GM18502 (cell line): ENCODE data around the gene GLI1.
A peak's percentile ranks its signal among the peaks of the same experiment; 100 is the strongest.
"Not testable (repeated sequence)": the region's sequence is repeated elsewhere in the genome, so short reads cannot be mapped to it uniquely, and the experiment has no call there.

Experiments
- ATAC-seq: cut with Tn5 transposase; IDR thresholded peaks from one replicate; pipeline ENCODE4 v1.9.1; 2021; ENCODE audit warnings: mild to moderate bottlenecking; ENCODE audit not compliant: unreplicated experiment, poor library complexity

GLI1 gene

GRCh38 chr12:57515934-57516541, 56.5 kb downstream of the GLI1 start:
- no peak for ATAC-seq

- ATAC-seq, result no peak
These were observed 57.1 kb downstream of the GLI1 start for GRCh38 chr12:57516617-57517153.

GRCh38 chr12:57517187-57517586, 57.6 kb downstream of the GLI1 start:
- no peak for ATAC-seq

- ATAC-seq, result not testable (repeated sequence)
These were observed 58.1 kb downstream of the GLI1 start for GRCh38 chr12:57517718-57518117.

- ATAC-seq, result no peak
These were observed 58.8 kb downstream of the GLI1 start for GRCh38 chr12:57518176-57518919.

- no peak for ATAC-seq
These were observed 59.6 kb downstream of the GLI1 start for GRCh38 chr12:57518920-57519795.

- peak; percentile 1 for ATAC-seq
These were observed 60.1 kb downstream of the GLI1 start for GRCh38 chr12:57519796-57520052.

GRCh38 chr12:57520053-57520818, 60.7 kb downstream of the GLI1 start, which contains the start of gene DDIT3:
Gene DDIT3 (minus strand): TSS chr12:57520514. CDS start chr12:57517406, 3,108 bp downstream.
- ATAC-seq, result peak; percentile 74

- ATAC-seq, result no peak
These were observed 62.0 kb downstream of the GLI1 start for GRCh38 chr12:57521525-57522010.
